Testis (tissue), 2 donors: ENCODE data around the gene DGKH.

Experiments used
- POLR2A ChIP-seq: fragments of 450-650 bp; IDR thresholded peaks from one replicate; pipeline ENCODE4 v1.6.1; 2017; ENCODE audit warnings: antibody characterized with exemption, mild to moderate bottlenecking, moderate library complexity
- TF ChIP-seq, protein P1 (sequence below), 3 experiments: fragments of 450-650 bp in 2 of 3; fragments of 200-600 bp in 1 of 3; sonication (generic) in 1 of 3; IDR thresholded peaks; one replicate each; pipeline ENCODE4 v1.5.1; 2016 to 2019; ENCODE audit warnings: antibody characterized with exemption in 3 of 3, mild to moderate bottlenecking in 2 of 3, moderate library complexity in 1 of 3

DNA sequence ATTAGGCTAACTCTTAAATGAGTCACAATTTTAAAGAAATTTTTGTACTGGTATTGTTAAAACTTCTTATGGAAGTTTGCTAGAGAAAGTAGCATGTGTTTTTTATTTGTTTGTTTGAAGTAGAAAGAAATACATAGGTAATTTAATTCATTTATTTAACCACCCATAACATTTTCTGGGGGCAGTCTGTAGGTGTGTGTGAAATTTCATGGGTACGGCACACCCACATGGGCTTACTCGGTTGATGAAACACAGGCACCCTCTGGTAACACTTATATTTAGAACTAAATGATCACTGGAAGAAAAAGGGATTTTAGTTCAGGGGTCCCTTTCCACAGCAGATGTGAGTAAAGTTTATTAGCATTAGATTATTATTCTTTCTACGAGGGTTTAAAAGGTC, 88.1 kb downstream of the DGKH start:
- TF ChIP-seq, protein P1, sequence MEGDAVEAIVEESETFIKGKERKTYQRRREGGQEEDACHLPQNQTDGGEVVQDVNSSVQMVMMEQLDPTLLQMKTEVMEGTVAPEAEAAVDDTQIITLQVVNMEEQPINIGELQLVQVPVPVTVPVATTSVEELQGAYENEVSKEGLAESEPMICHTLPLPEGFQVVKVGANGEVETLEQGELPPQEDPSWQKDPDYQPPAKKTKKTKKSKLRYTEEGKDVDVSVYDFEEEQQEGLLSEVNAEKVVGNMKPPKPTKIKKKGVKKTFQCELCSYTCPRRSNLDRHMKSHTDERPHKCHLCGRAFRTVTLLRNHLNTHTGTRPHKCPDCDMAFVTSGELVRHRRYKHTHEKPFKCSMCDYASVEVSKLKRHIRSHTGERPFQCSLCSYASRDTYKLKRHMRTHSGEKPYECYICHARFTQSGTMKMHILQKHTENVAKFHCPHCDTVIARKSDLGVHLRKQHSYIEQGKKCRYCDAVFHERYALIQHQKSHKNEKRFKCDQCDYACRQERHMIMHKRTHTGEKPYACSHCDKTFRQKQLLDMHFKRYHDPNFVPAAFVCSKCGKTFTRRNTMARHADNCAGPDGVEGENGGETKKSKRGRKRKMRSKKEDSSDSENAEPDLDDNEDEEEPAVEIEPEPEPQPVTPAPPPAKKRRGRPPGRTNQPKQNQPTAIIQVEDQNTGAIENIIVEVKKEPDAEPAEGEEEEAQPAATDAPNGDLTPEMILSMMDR (IDR thresholded peaks at IDR 0.05), result no peak
- TF ChIP-seq POLR2A, result no peak
